ENCODE measurements around the gene DHRS13. TPM values are rescaled to one million over a fixed set of nuclear protein-coding genes. Genes with fewer than 3 reads are reported as not detected.
A peak's percentile ranks its signal among the peaks of the same experiment; 100 is the strongest.
"Not testable (repeated sequence)": the region's sequence is repeated elsewhere in the genome, so short reads cannot be mapped to it uniquely, and the experiment has no call there.

The DHRS13 gene
- total RNA-seq, 4 donors from 2014 or later, result 10.6 to 16.2 (median 13.3) TPM

GRCh38 chr17:28935744-28936460, 33.0 kb upstream of the DHRS13 start:
- 93 to 94% methylated on average over 8 of the region's 8 CpGs for WGBS, 2 donors
- Histone ChIP-seq H3K9me3 (no peaks in the 10 kb centered on the region), H3K27me3 (no peaks in the 10 kb centered on the region), H3K4me1 (peaks cover 27 to 33% of the 10 kb centered on the region in 2 donors), H3K36me3 (no peaks in the 10 kb centered on the region), H3K4me3 (replicated peaks in 1 of 3) (no peak overlapping the region), H3K27ac (no peak overlapping the region)
- intact Hi-C loops (cut with DNase I), result no loop called here
- DNase-seq, result no peak
- TF ChIP-seq CTCF (IDR thresholded peaks at IDR 0.05) (no peak), POLR2A (IDR thresholded peaks at IDR 0.05) (no peak)

- H3K27me3 ChIP-seq; intact Hi-C loops (cut with DNase I); H3K36me3 ChIP-seq; H3K4me3 ChIP-seq (replicated peaks in 1 of 3); H3K27ac ChIP-seq; H3K9me3 ChIP-seq; DNase-seq: not testable (repeated sequence)
- H3K4me1 ChIP-seq, result peaks cover 24 to 33% of the 10 kb centered on the region in 2 donors
- WGBS, 2 donors, result 99% methylated on average over 8 of the region's 8 CpGs
These were observed 31.6 kb upstream of the DHRS13 start for GRCh38 chr17:28934508-28934907.

DNA sequence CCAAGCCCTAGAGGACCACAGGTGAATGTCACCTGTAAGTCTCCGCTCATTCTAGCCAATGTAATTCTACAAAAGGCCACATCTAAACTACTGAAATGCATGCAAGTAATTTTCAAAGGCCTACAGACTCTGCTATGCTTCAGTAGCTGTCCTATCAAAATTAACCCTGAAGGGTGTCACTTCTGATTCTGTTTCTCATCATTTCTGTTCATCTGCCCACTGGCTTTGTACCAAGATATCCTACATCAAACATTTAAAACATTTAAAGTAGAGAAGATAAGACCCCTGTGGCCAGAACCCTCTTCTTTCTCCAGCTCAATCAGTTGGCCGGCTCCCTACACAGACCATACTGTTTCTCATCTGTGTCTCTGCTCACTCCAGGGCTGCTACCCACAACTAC, 26.9 kb upstream of the DHRS13 start:
- H3K27me3 ChIP-seq, result no peaks in the 10 kb centered on the region
- WGBS, 2 donors, result 91 to 99% methylated on average over 2 of the region's 2 CpGs
- H3K9me3 ChIP-seq, result no peaks in the 10 kb centered on the region
- TF ChIP-seq CTCF (IDR thresholded peaks at IDR 0.05) (no peak), POLR2A (IDR thresholded peaks at IDR 0.05) (no peak)
- H3K4me3 ChIP-seq (replicated peaks in 1 of 3), result no peak overlapping the region
- no peak for DNase-seq
- H3K36me3 ChIP-seq, result no peaks in the 10 kb centered on the region
- no peak overlapping the region for H3K27ac ChIP-seq
- peaks cover 12 to 26% of the 10 kb centered on the region in 2 donors for H3K4me1 ChIP-seq
- intact Hi-C loops (cut with DNase I), result no loop called here

GRCh38 chr17:28928061-28928460, 25.2 kb upstream of the DHRS13 start:
- WGBS, 2 donors, result 89 to 100% methylated on average over 2 of the region's 2 CpGs
- H3K27me3 ChIP-seq, result no peaks in the 10 kb centered on the region
- no peak overlapping the region for H3K27ac ChIP-seq
- intact Hi-C loops (cut with DNase I), result no loop called here
- TF ChIP-seq CTCF (IDR thresholded peaks at IDR 0.05) (no peak), POLR2A (IDR thresholded peaks at IDR 0.05) (no peak)
- H3K9me3 ChIP-seq, result no peaks in the 10 kb centered on the region
- peaks cover 9 to 10% of the 10 kb centered on the region in 2 donors for H3K36me3 ChIP-seq
- no peak for DNase-seq
- H3K4me3 ChIP-seq (replicated peaks in 1 of 3), result no peak overlapping the region
- peaks cover 12 to 26% of the 10 kb centered on the region in 2 donors for H3K4me1 ChIP-seq

GRCh38 chr17:28926786-28927185, 23.9 kb upstream of the DHRS13 start:
- Histone ChIP-seq H3K27me3 (no peaks in the 10 kb centered on the region), H3K4me1 (peaks cover 12 to 26% of the 10 kb centered on the region in 2 donors), H3K4me3 (replicated peaks in 1 of 3) (no peak overlapping the region), H3K9me3 (no peaks in the 10 kb centered on the region), H3K27ac (peak overlapping the region in 1 of 3 donors; percentile 9), H3K36me3 (peaks cover 16 to 17% of the 10 kb centered on the region in 2 donors)
- intact Hi-C loops (cut with DNase I), result no loop called here
- TF ChIP-seq POLR2A (IDR thresholded peaks at IDR 0.05) (no peak), CTCF (IDR thresholded peaks at IDR 0.05) (no peak)
- WGBS, 2 donors, result 89 to 94% methylated on average over 4 of the region's 4 CpGs
- no peak for DNase-seq
